MG63 (cell line): ENCODE data around the gene ADRM1. TPM values are rescaled to one million over a fixed set of nuclear protein-coding genes. Genes with fewer than 3 reads are reported as not detected.

ENCODE experiments used
- DNase-seq: peaks from one replicate; pipeline ENCODE4 v3.0.0-alpha.2; 2020
- H3K27me3 ChIP-seq: fragments of 250-450 bp; sonication (Bioruptor Pico); 2 replicates; pipeline ENCODE4 v1.5.1; 2020; ENCODE audit warnings: mild to moderate bottlenecking, moderate library complexity
- H3K36me3 ChIP-seq: fragments of 250-450 bp; sonication (Bioruptor Pico); 2 replicates; pipeline ENCODE4 v1.5.1; 2020; ENCODE audit warnings: mild to moderate bottlenecking, moderate library complexity
- H3K4me3 ChIP-seq: fragments of 250-450 bp; sonication (Bioruptor Pico); 2 replicates; pipeline ENCODE4 v1.5.1; 2020; ENCODE audit warnings: mild to moderate bottlenecking, moderate library complexity
- H3K9me3 ChIP-seq: fragments of 250-450 bp; sonication (Bioruptor Pico); 2 replicates; pipeline ENCODE4 v1.5.1; 2020; ENCODE audit warnings: mild to moderate bottlenecking, moderate library complexity
- total RNA-seq: library from RNA; depleted of rRNA; stranded (reverse); fragments of >200 nt; shearing (Covaris generic); gene quantifications from 2 replicates; pipeline ENCODE4 v1.2.3, GENCODE V29; 2014; ENCODE audit warnings: low replicate concordance

ADRM1 gene
- total RNA-seq, 1 experiment from 2014 or later: 328 TPM

DNA sequence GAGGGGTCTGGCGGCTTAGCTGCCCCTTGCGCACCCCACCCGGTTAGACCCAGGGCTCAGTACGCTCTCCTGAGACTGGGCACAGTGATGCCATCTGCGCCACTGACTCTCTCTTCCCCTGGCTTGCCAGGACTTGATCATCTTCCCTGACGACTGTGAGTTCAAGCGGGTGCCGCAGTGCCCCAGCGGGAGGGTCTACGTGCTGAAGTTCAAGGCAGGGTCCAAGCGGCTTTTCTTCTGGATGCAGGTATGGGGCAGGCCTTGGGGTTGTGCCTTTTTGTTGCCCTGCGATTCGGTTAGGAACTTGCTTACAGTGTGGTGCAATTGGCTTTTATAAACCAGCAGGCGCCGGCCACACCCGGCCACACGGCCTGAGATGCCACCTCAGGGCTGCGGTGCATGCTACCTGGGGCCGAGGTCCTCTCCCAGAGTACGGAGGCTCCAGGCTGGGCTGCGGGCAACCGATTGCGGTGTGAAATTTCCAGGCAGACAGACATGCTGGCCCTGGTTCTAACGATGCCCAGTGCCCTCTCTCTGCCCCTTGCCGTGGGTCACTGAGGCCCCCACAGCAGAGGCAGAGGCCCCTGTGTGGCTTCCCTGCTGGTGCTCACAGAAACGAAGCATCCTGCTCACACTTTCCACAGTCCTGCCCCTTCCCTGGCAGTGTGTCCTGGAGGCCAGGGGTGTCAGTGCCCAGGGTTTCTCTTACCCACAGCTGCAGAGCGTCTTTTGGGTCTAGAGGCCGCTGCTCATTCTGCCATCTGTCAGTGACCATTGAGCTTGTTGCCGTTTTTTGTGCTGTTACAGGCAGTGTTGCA, 1.7 kb downstream of the ADRM1 start:
- peaks cover 61% of the 10 kb centered on the region for H3K36me3 ChIP-seq

DNA sequence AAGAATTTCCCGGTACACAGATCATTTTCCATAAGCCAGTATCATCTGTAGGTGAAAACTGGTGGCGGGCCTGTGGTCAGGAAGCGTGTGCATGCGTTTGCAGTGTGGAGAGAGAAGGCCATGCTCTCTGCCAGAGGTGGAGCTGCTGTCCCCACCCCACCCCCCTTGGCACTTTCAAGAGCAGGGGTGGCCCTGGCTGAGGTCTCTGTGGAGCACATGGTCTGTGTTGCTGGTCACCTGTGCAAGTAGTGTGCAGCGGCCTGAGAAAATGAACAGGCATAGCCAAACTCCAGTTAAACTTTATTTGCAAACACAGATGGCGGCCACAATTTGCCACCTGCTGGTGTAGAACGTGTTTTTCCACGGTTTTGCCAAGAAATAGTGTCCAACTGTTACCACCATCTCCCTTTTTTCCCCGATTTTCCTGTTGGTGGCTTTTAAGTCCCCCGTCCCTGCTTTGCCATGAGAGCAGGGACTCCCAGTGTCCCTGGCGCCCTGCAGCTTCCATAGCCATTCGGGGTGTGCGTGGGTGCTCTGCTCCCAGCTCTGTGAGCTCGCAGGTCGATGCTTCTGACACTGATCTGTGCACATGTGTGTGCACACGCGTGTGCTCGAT, 2.5 kb downstream of the ADRM1 start:
- no peaks in the 10 kb centered on the region for H3K9me3 ChIP-seq
- H3K27me3 ChIP-seq: no peaks in the 10 kb centered on the region
- H3K36me3 ChIP-seq: peaks cover 65% of the 10 kb centered on the region
- H3K4me3 ChIP-seq: peak overlapping the region; percentile 86
- DNase-seq: no peak

More for the DNA sequence above, 1.7 kb downstream of the ADRM1 start:
- H3K4me3 ChIP-seq: peak overlapping the region; percentile 86
- no peak for DNase-seq
- H3K27me3 ChIP-seq: no peaks in the 10 kb centered on the region
- H3K9me3 ChIP-seq: no peaks in the 10 kb centered on the region

DNA sequence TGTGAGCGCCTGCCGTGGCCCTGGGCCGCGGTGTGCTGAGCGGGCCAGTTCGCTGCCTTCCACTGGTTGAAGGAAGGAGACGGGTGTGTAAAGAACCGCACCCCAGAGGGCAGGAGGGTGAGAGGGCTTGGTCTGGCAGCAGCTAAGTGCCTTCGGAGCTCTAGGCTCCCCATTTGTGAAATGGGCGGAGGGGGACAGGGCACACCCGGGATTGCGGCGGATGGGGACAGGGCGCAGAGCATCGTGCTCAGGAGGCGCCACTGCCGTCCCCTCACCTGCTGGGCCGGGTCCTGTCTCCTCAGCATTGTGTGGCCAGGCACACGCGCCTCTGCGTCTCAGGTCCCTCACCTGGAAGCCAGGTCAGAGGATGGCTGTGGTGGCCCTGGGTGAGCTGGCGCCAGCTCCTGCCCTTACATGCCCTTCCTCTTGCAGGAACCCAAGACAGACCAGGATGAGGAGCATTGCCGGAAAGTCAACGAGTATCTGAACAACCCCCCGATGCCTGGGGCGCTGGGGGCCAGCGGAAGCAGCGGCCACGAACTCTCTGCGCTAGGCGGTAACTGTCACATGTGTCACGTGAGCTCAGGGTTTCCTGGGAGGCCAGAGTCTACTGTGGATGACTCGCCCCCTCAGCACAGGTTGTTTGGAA, 3.1 kb downstream of the ADRM1 start:
- no peaks in the 10 kb centered on the region for H3K27me3 ChIP-seq
- peaks cover 66% of the 10 kb centered on the region for H3K36me3 ChIP-seq
- no peak for DNase-seq
- H3K4me3 ChIP-seq: no peak overlapping the region
- no peaks in the 10 kb centered on the region for H3K9me3 ChIP-seq

DNA sequence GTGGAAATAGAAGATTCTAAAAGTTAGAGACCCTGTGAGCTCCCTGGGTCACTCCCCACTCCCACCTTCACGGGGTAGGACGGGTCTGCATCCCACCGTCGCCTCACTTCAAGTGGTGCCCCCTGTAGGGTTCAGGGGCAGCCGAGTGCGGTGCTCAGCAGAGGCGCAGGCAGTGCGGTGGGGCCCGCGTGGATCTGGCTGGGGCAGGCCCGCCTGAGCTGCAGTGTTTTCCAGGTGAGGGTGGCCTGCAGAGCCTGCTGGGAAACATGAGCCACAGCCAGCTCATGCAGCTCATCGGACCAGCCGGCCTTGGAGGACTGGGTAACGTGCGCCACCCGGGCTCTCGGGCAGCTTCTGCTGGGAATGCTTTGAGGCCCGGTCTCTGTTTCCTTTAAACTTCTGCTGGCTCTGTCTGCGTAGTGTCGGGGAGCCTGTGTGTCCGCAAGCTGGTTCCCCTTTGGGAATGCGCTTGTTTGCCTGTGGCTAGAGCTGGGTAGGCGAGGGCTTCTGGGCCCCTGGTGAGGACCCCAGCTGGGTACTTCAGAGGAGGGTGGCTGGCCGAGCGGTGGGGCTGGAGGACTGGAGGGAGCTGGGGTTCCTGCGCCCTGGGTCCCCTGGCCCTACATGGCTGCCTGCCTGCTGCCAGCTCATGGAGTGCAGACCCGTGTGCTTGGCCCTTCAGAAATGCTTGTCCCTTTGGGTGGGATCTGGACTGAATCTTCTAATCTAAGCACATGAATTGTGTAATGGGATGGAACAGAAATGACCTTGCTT, 3.8 kb downstream of the ADRM1 start:
- peaks cover 66% of the 10 kb centered on the region for H3K36me3 ChIP-seq
- no peak for DNase-seq
- no peak overlapping the region for H3K4me3 ChIP-seq
- no peaks in the 10 kb centered on the region for H3K9me3 ChIP-seq
- H3K27me3 ChIP-seq: no peaks in the 10 kb centered on the region

DNA sequence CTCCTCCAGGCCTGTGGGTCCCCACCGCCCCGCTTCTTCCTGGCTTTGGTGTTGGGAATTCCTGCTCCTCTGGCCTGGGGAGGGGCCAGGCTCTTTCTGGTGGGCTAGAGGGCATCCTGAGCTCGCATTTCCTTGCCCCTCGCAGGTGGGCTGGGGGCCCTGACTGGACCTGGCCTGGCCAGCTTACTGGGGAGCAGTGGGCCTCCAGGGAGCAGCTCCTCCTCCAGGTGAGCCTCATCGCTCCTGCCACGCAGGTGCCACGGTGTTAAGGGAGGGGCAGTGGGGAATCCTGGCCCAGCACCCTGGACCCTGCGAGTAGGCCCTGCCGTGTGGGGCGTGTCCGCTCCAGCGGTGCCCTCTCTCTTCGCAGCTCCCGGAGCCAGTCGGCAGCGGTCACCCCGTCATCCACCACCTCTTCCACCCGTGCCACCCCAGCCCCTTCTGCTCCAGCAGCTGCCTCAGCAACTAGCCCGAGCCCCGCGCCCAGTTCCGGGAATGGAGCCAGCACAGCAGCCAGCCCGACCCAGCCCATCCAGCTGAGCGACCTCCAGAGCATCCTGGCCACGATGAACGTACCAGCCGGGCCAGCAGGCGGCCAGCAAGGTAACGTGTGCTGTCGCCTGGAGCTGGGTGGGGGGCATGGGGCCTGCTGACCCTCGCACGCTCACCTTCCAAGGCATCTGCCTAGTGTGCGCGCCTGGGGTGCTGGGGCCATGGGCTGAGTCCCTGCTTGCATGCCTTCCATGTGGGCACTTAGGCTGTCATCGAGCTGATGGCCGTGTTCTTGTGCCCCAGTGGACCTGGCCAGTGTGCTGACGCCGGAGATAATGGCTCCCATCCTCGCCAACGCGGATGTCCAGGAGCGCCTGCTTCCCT, 4.7 kb downstream of the ADRM1 start:
- peak; percentile 63 for DNase-seq
- Histone ChIP-seq H3K4me3 (no peak overlapping the region), H3K27me3 (no peaks in the 10 kb centered on the region), H3K36me3 (peaks cover 70% of the 10 kb centered on the region), H3K9me3 (no peaks in the 10 kb centered on the region)

DNA sequence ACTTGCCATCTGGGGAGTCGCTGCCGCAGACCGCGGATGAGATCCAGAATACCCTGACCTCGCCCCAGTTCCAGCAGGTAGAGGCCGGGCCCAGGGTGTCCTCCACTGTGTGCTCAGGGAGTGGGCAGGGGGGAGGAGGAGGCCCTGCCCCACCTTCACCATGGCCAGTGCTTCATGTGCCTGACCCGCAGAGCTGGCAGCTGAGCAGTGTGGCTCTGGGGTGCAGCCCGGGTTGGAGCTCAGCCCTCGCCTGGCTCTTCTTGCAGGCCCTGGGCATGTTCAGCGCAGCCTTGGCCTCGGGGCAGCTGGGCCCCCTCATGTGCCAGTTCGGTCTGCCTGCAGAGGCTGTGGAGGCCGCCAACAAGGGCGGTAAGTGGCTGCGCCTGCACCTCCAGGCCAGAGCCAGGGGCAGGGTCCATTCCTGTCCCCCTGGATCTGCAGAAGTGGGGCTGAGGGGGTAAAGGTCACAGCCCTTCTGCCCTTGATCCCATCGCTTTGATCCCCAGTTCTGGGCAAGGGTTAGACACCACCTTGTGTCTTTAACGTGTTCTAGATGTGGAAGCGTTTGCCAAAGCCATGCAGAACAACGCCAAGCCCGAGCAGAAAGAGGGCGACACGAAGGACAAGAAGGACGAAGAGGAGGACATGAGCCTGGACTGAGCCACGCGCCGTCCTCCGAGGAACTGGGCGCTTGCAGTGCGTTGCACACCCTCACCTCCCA, 5.5 kb downstream of the ADRM1 start:
- peaks cover 72% of the 10 kb centered on the region for H3K36me3 ChIP-seq
- no peak overlapping the region for H3K4me3 ChIP-seq
- no peak for DNase-seq
- no peaks in the 10 kb centered on the region for H3K9me3 ChIP-seq
- no peaks in the 10 kb centered on the region for H3K27me3 ChIP-seq

DNA sequence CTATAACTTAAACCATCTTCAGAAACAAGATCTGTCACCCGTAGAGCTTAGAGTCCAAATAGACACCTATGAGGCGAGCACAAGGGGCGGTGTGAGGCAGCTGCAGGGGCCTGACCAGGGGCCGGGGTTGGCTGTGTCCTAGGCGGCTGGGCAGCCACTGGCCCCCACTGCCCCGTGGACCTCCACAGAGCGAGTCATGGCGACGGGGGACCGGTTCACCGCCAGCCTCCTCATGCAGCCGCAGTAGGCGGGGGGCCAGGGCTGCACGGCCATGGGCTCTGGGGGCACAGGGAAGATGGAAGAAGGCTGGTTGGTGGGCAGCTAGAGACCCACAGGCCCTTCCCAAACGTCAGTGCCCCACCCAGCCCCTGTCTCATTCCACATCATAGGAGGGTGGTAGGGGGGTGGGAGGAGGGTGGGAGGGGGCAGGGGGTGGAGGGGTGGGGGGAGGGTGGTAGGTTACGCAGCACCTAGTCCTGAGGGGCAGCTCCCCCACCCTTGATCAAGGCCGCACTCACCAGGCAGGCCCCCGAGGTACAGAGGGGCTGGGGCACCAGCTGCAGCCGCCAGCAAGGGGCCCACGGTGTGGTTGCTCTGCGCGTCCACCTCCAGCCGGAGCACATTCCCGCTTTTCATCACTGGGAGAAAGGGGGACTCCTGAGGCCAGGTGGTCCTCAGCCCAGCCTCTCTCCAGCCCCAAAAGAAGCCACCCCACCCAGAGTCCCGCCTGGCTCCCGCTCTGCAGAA, 6.6 kb downstream of the ADRM1 start:
- Histone ChIP-seq H3K36me3 (peaks cover 63% of the 10 kb centered on the region), H3K4me3 (no peak overlapping the region), H3K27me3 (no peaks in the 10 kb centered on the region), H3K9me3 (no peaks in the 10 kb centered on the region)
- no peak for DNase-seq

DNA sequence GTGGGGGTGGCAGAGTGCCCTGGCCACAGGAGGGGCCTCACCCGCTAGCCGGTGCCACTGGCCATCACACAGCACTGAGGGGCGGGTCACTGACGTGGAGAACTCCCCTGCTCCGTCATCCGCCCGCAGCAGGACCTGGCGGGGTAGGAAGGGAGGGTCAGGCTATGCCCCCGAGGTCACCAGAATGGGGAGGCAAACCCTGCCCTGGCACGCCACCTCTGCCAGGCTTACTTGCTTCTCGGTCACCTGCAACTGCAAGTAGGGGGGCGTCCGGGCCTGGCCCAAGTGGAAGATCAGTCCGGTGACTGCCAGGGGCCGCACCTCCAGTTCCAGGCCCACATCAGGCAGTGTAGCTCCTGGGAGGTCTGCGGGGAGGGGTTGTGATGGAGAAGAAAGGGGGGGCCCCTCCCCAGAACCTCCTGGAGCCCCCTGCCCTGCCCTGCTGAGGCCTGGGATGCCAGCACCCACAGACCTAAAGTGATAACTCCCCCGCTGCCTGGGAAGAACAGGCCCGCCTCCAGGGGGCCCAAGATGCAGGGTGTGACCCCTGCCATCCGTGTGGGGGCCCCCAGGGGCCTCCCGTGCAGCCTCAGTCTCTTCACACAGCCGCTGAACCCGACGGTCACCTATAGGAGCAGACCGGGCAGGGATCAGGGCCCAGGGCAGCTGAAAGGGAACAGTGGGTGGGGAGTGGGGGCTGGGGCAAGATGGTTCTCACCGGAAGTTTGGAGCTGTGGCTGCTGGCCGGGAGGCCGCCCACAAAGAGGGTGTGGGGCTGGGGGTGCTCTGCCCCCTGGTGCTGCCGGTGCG, 7.4 kb downstream of the ADRM1 start:
- peaks cover 60% of the 10 kb centered on the region for H3K36me3 ChIP-seq
- no peaks in the 10 kb centered on the region for H3K27me3 ChIP-seq
- H3K4me3 ChIP-seq: no peak overlapping the region
- no peaks in the 10 kb centered on the region for H3K9me3 ChIP-seq
- DNase-seq: no peak

DNA sequence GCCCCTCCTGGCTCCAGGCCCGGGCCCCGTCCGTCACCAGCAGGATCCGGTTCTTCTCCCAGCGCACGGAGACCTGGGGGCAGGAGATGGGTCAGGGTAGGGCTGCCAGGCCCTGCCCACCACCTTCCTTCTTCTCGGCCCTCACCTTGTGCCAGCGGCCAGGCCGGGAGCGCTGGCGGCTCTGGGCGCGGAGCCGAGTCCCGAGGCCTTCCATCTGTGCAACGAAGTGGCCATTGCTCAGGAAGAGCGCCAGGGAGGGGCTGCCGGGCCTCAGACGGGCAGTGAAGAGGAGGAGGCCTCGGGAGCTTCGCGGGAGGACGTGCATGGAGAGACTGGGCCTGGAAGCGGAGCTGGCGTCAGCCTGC, 7.9 kb downstream of the ADRM1 start:
- DNase-seq: no peak
- H3K36me3 ChIP-seq: peaks cover 59% of the 10 kb centered on the region
- H3K4me3 ChIP-seq: no peak overlapping the region
- H3K9me3 ChIP-seq: no peaks in the 10 kb centered on the region
- no peaks in the 10 kb centered on the region for H3K27me3 ChIP-seq

DNA sequence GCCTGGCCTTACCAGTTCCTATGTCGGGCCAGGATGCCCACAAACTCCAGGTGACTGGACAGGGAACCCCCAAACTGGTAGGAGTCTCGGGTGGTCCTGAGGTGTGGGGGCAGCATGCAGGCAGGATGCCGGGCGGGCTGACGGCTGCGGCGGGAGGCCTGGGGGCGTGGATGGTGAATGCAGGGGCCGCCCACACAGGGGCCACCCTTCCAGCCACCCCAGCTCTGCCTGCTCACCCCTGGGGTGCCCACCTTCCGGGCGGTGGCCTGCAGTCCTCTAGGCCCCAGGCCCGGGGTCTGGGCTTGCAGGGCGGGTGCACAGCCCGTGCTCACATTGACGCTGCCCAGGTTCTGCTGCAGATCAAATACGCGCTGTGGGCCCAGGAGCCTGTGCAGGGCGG, 8.4 kb downstream of the ADRM1 start:
- H3K36me3 ChIP-seq: peaks cover 59% of the 10 kb centered on the region
- no peaks in the 10 kb centered on the region for H3K9me3 ChIP-seq
- no peak for DNase-seq
- no peaks in the 10 kb centered on the region for H3K27me3 ChIP-seq
- no peak overlapping the region for H3K4me3 ChIP-seq

DNA sequence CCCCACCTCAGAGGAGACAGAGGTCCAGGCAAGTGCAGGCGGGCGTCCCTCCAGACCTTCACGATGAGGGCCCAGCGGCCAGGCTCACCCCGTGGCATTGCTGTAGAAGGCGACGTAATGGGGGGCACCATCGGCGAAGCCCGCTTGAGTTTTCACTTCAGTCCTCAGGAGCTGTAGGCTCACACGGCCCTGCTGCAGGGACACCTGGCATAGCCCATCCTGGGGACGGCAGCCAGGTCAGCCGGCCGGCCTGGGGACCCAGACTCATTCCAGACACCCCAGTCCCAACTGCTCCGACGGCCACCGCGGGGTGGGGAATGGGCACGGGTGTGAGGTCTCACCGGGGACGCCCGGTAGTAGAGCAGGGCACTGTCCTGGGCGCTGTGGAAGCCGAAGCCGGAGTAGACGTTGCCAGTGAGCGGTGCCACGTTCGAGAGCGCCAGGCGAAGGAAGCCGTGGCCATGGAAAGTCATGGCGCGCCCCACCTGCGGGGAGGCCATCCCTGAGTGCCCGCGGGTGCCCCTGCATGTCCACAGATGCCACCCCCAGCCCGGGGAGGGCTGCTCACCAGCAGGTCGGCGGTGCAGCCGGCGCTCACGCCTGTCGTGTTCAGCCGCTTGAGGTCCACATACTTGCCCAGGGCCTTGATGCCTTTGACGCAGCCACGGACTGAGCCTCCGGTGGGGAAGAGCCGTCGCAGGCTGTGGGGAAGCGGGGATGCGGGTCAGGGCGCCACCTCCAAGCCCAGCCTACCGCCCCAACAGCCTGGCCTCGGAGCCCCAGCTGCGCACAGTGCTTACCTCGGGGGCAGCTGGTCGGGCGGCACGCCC, 9.2 kb downstream of the ADRM1 start:
- no peak overlapping the region for H3K4me3 ChIP-seq
- DNase-seq: no peak
- H3K9me3 ChIP-seq: no peaks in the 10 kb centered on the region
- no peaks in the 10 kb centered on the region for H3K27me3 ChIP-seq
- peaks cover 58% of the 10 kb centered on the region for H3K36me3 ChIP-seq

DNA sequence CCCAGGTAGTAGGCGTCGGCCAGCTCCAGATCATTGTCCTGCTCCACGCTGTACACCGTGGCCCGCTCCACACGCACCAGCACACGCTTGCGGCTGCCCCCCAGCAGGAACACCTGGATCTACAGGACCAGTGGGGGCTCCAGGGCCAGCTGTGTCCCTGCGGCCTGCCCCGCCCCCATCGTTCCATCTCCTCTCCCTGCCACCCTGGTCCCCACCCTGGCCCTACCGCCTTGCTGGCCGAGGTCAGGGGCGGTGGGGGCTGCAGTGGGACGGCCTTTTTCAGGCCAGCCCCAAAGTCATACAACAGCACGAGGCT, 9.8 kb downstream of the ADRM1 start:
- no peak overlapping the region for H3K4me3 ChIP-seq
- peaks cover 58% of the 10 kb centered on the region for H3K36me3 ChIP-seq
- H3K27me3 ChIP-seq: no peaks in the 10 kb centered on the region
- DNase-seq: no peak
- no peaks in the 10 kb centered on the region for H3K9me3 ChIP-seq

DNA sequence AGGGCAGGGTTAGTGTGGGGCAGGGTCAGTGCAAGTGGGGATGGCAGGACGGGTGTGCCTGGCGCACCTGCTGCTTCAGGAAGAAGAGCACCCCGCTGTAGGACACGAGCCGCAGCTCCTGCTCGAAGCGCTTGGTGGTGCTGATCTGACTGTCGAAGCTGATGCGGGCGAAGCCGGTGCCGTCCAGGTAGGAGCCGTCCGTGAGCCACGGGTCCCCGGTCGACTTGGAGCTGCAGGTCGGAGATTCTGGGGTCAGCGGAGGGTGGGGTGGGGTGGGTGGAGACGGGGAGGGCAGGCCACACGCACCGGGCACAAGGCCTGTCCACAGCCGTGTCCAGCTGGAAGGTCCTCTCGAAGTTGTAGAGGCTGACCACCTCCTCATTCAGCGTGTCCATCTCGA, 10.2 kb downstream of the ADRM1 start:
- Histone ChIP-seq H3K27me3 (no peaks in the 10 kb centered on the region), H3K9me3 (no peaks in the 10 kb centered on the region), H3K36me3 (peaks cover 54% of the 10 kb centered on the region), H3K4me3 (no peak overlapping the region)
- no peak for DNase-seq
